Naive thymus-derived CD4-positive, alpha-beta T cell (primary cell): ENCODE data around the gene C20orf173. TPM values are rescaled to one million over a fixed set of nuclear protein-coding genes. Genes with fewer than 3 reads are reported as not detected.
"Not testable (repeated sequence)": the region's sequence is repeated elsewhere in the genome, so short reads cannot be mapped to it uniquely, and the experiment has no call there.

Source experiments
- ATAC-seq: fragments of 150-1000 bp; cut with Tn5 transposase; 2 replicates; pipeline ENCODE4 v1.10.0; 2021; ENCODE audit warnings: mild to moderate bottlenecking, moderate library complexity
- CTCF ChIA-PET: fragments of 350-600 bp; sonication (Branson Sonifier 250); formaldehyde crosslinking; loops from one replicate; lab custom pipeline; 2021; ENCODE audit warnings: antibody characterized with exemption; lab: Charles Lee
- POLR2A ChIA-PET: fragments of 350-600 bp; sonication (Branson Sonifier 250); formaldehyde crosslinking; loops from one replicate; lab custom pipeline; 2021; ENCODE audit warnings: antibody characterized with exemption, inconsistent platforms; lab: Charles Lee
- DNase-seq, 9 donors: peaks; one replicate each; pipeline versions ENCODE4 v3.0.0 to v3.0.0-alpha.2; 2020 to 2022; ENCODE audit warnings: mixed read lengths in 1 of 9
- H3K27ac ChIP-seq: one replicate; pipeline ENCODE4 v1.7.0; 2013; ENCODE audit warnings: mild to moderate bottlenecking, low read depth, low read length, moderate library complexity
- H3K27me3 ChIP-seq, 2 donors: one replicate each; pipeline ENCODE4 v1.7.0; 2013; ENCODE audit warnings: low read length in 2 of 2, mild to moderate bottlenecking in 2 of 2, moderate library complexity in 2 of 2; ENCODE audit not compliant: control insufficient read depth in 2 of 2, insufficient read depth in 2 of 2
- H3K36me3 ChIP-seq, 3 experiments: 1 replicate in 2 of 3; 2 replicates in 1 of 3; pipeline ENCODE4 v1.7.0; 2013; ENCODE audit warnings: low read length in 3 of 3, mild to moderate bottlenecking in 3 of 3, moderate library complexity in 1 of 3; ENCODE audit not compliant: insufficient read depth in 3 of 3, control insufficient read depth in 2 of 3
- H3K4me1 ChIP-seq, 2 donors: one replicate each; pipeline ENCODE4 v1.7.0; 2013; ENCODE audit warnings: low read length in 2 of 2, mild to moderate bottlenecking in 2 of 2, moderate library complexity in 1 of 2; ENCODE audit not compliant: control insufficient read depth in 2 of 2, insufficient read depth in 2 of 2
- H3K4me3 ChIP-seq: 2 replicates; pipeline ENCODE4 v1.7.0; 2013; ENCODE audit warnings: mild to moderate bottlenecking, low read length
- H3K9me3 ChIP-seq, 3 experiments: 1 replicate in 2 of 3; 2 replicates in 1 of 3; pipeline ENCODE4 v1.7.0; 2013; ENCODE audit warnings: low read length in 3 of 3; ENCODE audit not compliant: control insufficient read depth in 2 of 3
- H3K27ac Mint-ChIP-seq, 9 donors: one replicate each; pipeline ENCODE4 v1.8.0; 2020 to 2022; ENCODE audit warnings: mixed read lengths in 9 of 9, mild to moderate bottlenecking in 8 of 9, moderate library complexity in 5 of 9, inconsistent platforms in 2 of 9
- H3K27me3 Mint-ChIP-seq, 5 donors: one replicate each; pipeline ENCODE4 v1.8.0; 2021 to 2022; ENCODE audit warnings: mixed read lengths in 5 of 5, mild to moderate bottlenecking in 1 of 5
- H3K36me3 Mint-ChIP-seq, 5 donors: one replicate each; pipeline ENCODE4 v1.8.0; 2020 to 2022; ENCODE audit warnings: mixed read lengths in 5 of 5, mild to moderate bottlenecking in 3 of 5, inconsistent platforms in 1 of 5
- H3K4me1 Mint-ChIP-seq, 7 donors: one replicate each; pipeline ENCODE4 v1.8.0; 2020 to 2022; ENCODE audit warnings: mixed read lengths in 7 of 7, mild to moderate bottlenecking in 3 of 7, inconsistent platforms in 1 of 7
- H3K4me3 Mint-ChIP-seq, 10 donors: one replicate each; pipeline ENCODE4 v1.8.0; 2020 to 2022; ENCODE audit warnings: mild to moderate bottlenecking in 10 of 10, mixed read lengths in 10 of 10, moderate library complexity in 6 of 10, inconsistent platforms in 2 of 10
- H3K9me3 Mint-ChIP-seq, 11 donors: one replicate each; pipeline ENCODE4 v1.8.0; 2020 to 2022; ENCODE audit warnings: mixed read lengths in 11 of 11, mild to moderate bottlenecking in 4 of 11, inconsistent platforms in 1 of 11, moderate library complexity in 1 of 11
- intact Hi-C, 2 donors: fragments of 100-400 bp; cut with micrococcal nuclease; formaldehyde crosslinking; loops; one replicate each; pipeline ENCODE4 v1.15.1; 2023
- polyA plus RNA-seq, 2 donors: library from polyadenylated mRNA; unstranded; fragments of 300-500 nt; fragmentation: Illumina TruSeq; gene quantifications; one replicate each; pipeline ENCODE4 v1.2.3, GENCODE V29; 2021
- total RNA-seq, 6 experiments: library from RNA in 5 of 6; stranded (reverse) in 5 of 6; gene quantifications; 1 replicate in 5 of 6; 2 replicates in 1 of 6; pipeline ENCODE4 v1.2.3 and lab custom pipeline; 2021 to 2026

Gene C20orf173
- total and polyA plus RNA-seq, 7 experiments from 2014 or later, result not detected

DNA sequence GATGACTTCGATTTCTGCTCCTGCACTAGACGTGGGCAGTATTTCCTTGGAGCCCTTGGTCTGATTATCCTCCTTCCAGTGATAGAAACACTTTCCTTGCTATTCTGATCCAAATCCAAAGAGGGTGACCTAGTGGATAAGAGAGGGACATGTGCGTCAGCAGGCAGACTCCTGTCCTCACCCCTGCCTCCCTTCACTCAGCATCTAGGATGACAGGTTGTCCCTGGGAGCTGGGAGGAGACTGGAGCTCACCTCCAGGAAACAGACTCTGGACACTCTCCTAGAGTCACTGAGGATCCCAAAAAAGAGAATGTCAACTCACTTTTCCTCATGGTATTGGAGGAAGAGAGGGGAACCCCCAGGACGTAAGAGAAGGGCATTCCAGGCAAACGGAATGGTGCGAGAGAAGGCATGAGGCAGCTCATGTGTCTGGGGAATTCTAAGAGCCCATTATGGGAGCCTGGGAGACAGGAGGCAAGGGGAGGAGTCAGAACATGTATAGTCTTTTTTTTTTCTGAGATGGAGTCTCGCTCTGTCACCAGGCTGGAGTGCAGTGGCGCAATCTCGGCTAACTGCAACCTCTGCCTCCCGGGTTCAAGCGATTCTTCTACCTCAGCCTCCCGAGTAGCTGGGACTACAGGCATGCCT is 2.2 kb downstream of the C20orf173 start:
- no peaks in the 10 kb centered on the region for H3K27me3 ChIP-seq
- no peaks in the 10 kb centered on the region for H3K36me3 Mint-ChIP-seq
- POLR2A ChIA-PET, result interaction anchor here (0.6 kb wide), 1 partner anchor 217 kb away, joined by 4 read pairs; no protein-coding TSS in a partner anchor
- H3K27me3 Mint-ChIP-seq, result no peaks in the 10 kb centered on the region
- no peak for ATAC-seq
- CTCF ChIA-PET, result interaction anchor here (0.6 kb wide), 1 partner anchor 64 kb away, joined by 5 read pairs; no protein-coding TSS in a partner anchor
- H3K4me1 ChIP-seq, result no peaks in the 10 kb centered on the region
- H3K9me3 ChIP-seq, result no peaks in the 10 kb centered on the region
- DNase-seq, result no peak
- H3K9me3 Mint-ChIP-seq, result no peaks in the 10 kb centered on the region
- H3K4me3 ChIP-seq, result no peak overlapping the region
- H3K27ac Mint-ChIP-seq, result peak overlapping the region in 1 of 9 donors; percentile 53
- H3K27ac ChIP-seq, result no peak overlapping the region
- H3K4me3 Mint-ChIP-seq, result no peak overlapping the region
- H3K4me1 Mint-ChIP-seq, result peaks cover 0 to 2% (median 0%) of the 10 kb centered on the region in 7 donors
- intact Hi-C loops, result no loop called here
- no peaks in the 10 kb centered on the region for H3K36me3 ChIP-seq

- ChIA-PET CTCF (interaction anchor here (0.5 kb wide), 1 partner anchor 350 kb away, joined by 3 read pairs; no protein-coding TSS in a partner anchor), POLR2A (no interaction called here)
- Mint-ChIP-seq H3K9me3 (no peaks in the 10 kb centered on the region), H3K27ac (no peak overlapping the region), H3K4me1 (peaks cover 0 to 2% (median 0%) of the 10 kb centered on the region in 7 donors), H3K27me3 (no peaks in the 10 kb centered on the region), H3K36me3 (no peaks in the 10 kb centered on the region), H3K4me3 (no peak overlapping the region)
- no peaks in the 10 kb centered on the region for H3K4me1 ChIP-seq
- no peaks in the 10 kb centered on the region for H3K9me3 ChIP-seq
- ATAC-seq (no peak), DNase-seq (no peak)
- intact Hi-C loops, result no loop called here
- H3K4me3 ChIP-seq, result no peak overlapping the region
- no peak overlapping the region for H3K27ac ChIP-seq
- H3K36me3 ChIP-seq, result no peaks in the 10 kb centered on the region
- no peaks in the 10 kb centered on the region for H3K27me3 ChIP-seq
These were observed 3.8 kb downstream of the C20orf173 start for GRCh38 chr20:35525639-35526038.

- peak; percentile 65 for ATAC-seq
- Histone ChIP-seq H3K4me1 (no peaks in the 10 kb centered on the region), H3K27me3 (no peaks in the 10 kb centered on the region), H3K36me3 (no peaks in the 10 kb centered on the region), H3K4me3 (no peak overlapping the region), H3K9me3 (no peaks in the 10 kb centered on the region), H3K27ac (no peak overlapping the region)
- Mint-ChIP-seq H3K4me3 (no peak overlapping the region), H3K4me1 (peaks cover 0 to 2% (median 0%) of the 10 kb centered on the region in 7 donors), H3K9me3 (no peaks in the 10 kb centered on the region), H3K27me3 (no peaks in the 10 kb centered on the region), H3K36me3 (no peaks in the 10 kb centered on the region), H3K27ac (peak overlapping the region in 1 of 9 donors; percentile 12)
- intact Hi-C loops, result loop anchor here (1.0 kb wide), 1 partner anchor 60 kb away; no protein-coding TSS in a partner anchor
- POLR2A ChIA-PET, result interaction anchor here (0.6 kb wide), 1 partner anchor 419 kb away, joined by 5 read pairs; no protein-coding TSS in a partner anchor
- peak in 2 of 9 donors; percentile 10 to 23 for DNase-seq
- CTCF ChIA-PET, result no interaction called here
These were observed 6.1 kb downstream of the C20orf173 start for GRCh38 chr20:35523298-35523888.

DNA sequence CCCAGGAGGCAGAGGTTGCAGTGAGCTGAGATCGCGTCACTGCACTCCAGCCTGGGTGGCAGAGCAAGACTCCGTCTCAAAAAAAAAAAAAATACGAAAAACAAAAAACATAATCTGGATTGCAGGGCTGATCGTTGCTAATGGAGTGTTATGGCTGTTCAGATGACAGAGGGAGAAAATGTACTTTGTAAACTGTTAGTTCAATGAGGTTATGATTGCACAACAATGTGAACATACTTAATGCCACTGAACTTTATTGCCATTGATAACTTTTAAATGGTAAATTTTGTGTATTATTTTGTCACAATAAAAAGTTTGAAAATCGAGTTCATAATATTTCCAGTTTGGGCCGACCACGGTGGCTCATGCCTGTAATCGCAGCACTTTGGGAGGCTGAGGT is 10.5 kb downstream of the C20orf173 start:
- no peaks in the 10 kb centered on the region for H3K9me3 ChIP-seq
- H3K4me3 Mint-ChIP-seq, result no peak overlapping the region
- ATAC-seq, result no peak
- no peak overlapping the region for H3K4me3 ChIP-seq
- no peaks in the 10 kb centered on the region for H3K27me3 ChIP-seq
- POLR2A ChIA-PET, result interaction anchor here (0.6 kb wide), 1 partner anchor 218 kb away, joined by 3 read pairs; no protein-coding TSS in a partner anchor
- H3K36me3 ChIP-seq, result peaks cover 0 to 26% (median 7%) of the 10 kb centered on the region in 3 experiments
- H3K9me3 Mint-ChIP-seq, result no peaks in the 10 kb centered on the region
- H3K27me3 Mint-ChIP-seq, result no peaks in the 10 kb centered on the region
- H3K36me3 Mint-ChIP-seq, result peaks cover 0 to 5% (median 0%) of the 10 kb centered on the region in 5 donors
- H3K27ac ChIP-seq, result no peak overlapping the region
- H3K4me1 ChIP-seq, result no peaks in the 10 kb centered on the region
- DNase-seq, result no peak
- CTCF ChIA-PET, result interaction anchor here (0.7 to 1.4 kb wide), 2 partner anchors 55 to 484 kb away, joined by 3 read pairs; no protein-coding TSS in a partner anchor
- no peak overlapping the region for H3K27ac Mint-ChIP-seq
- peaks cover 0 to 1% (median 0%) of the 10 kb centered on the region in 7 donors for H3K4me1 Mint-ChIP-seq
- intact Hi-C loops, result no loop called here

- H3K4me3 ChIP-seq, H3K9me3 ChIP-seq, H3K27ac ChIP-seq, H3K27me3 ChIP-seq, H3K4me1 ChIP-seq, CTCF ChIA-PET, H3K9me3 Mint-ChIP-seq, H3K27me3 Mint-ChIP-seq, DNase-seq, H3K36me3 Mint-ChIP-seq, H3K4me3 Mint-ChIP-seq, ATAC-seq, POLR2A ChIA-PET, intact Hi-C loops, H3K27ac Mint-ChIP-seq, H3K4me1 Mint-ChIP-seq: not testable (repeated sequence)
- peaks cover 0 to 38% (median 11%) of the 10 kb centered on the region in 3 experiments for H3K36me3 ChIP-seq
These were observed 11.7 kb downstream of the C20orf173 start for GRCh38 chr20:35517767-35518166.

- H3K36me3 Mint-ChIP-seq, result peaks cover 0 to 10% (median 2%) of the 10 kb centered on the region in 5 donors
- no peak for ATAC-seq
- H3K9me3 Mint-ChIP-seq, result no peaks in the 10 kb centered on the region
- Histone ChIP-seq H3K4me3 (no peak overlapping the region), H3K27me3 (no peaks in the 10 kb centered on the region), H3K27ac (no peak overlapping the region), H3K9me3 (no peaks in the 10 kb centered on the region), H3K36me3 (peaks cover 0 to 44% (median 11%) of the 10 kb centered on the region in 3 experiments), H3K4me1 (no peaks in the 10 kb centered on the region)
- no peaks in the 10 kb centered on the region for H3K27me3 Mint-ChIP-seq
- H3K4me1 Mint-ChIP-seq, result peaks cover 0 to 1% (median 0%) of the 10 kb centered on the region in 7 donors
- intact Hi-C loops, result no loop called here
- peak overlapping the region in 3 of 9 donors; percentile 11 to 70 (median 67) for H3K27ac Mint-ChIP-seq
- no peak overlapping the region for H3K4me3 Mint-ChIP-seq
- CTCF ChIA-PET, result no interaction called here
- POLR2A ChIA-PET, result no interaction called here
- no peak for DNase-seq
These were observed 12.3 kb downstream of the C20orf173 start for GRCh38 chr20:35517125-35517524.
